T-cell (primary cell): ENCODE data around the gene B3GNT2. TPM values are rescaled to one million over a fixed set of nuclear protein-coding genes. Genes with fewer than 3 reads are reported as not detected.
A peak's percentile ranks its signal among the peaks of the same experiment; 100 is the strongest.

Experiments used
- ATAC-seq, 4 experiments: fragments of 200-7000 bp in 3 of 4; fragments of 150-1000 bp in 1 of 4; cut with Tn5 transposase; replicated peaks in 1 of 4; 1 replicate in 3 of 4; 2 replicates in 1 of 4; pipeline ENCODE4 v1.10.0; 2021; ENCODE audit warnings: moderate library complexity in 3 of 4, mild to moderate bottlenecking in 2 of 4, moderate number of reproducible peaks in 1 of 4
- CTCF ChIA-PET, 2 donors: fragments of 300-600 bp; sonication (Branson Sonifier 250); formaldehyde crosslinking; loops; one replicate each; lab custom pipeline; 2022; ENCODE audit warnings: antibody characterized with exemption in 2 of 2; lab: Charles Lee
- POLR2A ChIA-PET, 2 donors: fragments of 300-600 bp; sonication (Branson Sonifier 250); formaldehyde crosslinking; loops; one replicate each; lab custom pipeline; 2022; ENCODE audit warnings: antibody characterized with exemption in 2 of 2; lab: Charles Lee
- DNase-seq, 35 experiments: peaks; one replicate each; pipeline versions ENCODE4 v3.0.0 to v3.0.0-alpha.2; 2013 to 2023
- H3K27ac ChIP-seq: one replicate; pipeline ENCODE4 v1.5.1; 2013; ENCODE audit warnings: low read length
- H3K27me3 ChIP-seq, 2 experiments: replicated peaks in 1 of 2; 1 replicate in 1 of 2; 2 replicates in 1 of 2; pipeline versions ENCODE4 v1.6.1 to v1.7.0; 2013; ENCODE audit warnings: low read length in 1 of 2, mixed read lengths in 1 of 2; ENCODE audit not compliant: control insufficient read depth in 2 of 2, insufficient read depth in 2 of 2; ENCODE audit errors: extremely low read depth in 1 of 2
- H3K36me3 ChIP-seq, 2 donors: 1 replicate in 1 of 2; 2 replicates in 1 of 2; pipeline versions ENCODE4 v1.6.1 to v1.7.0; 2013; ENCODE audit warnings: low read length in 1 of 2; ENCODE audit not compliant: control insufficient read depth in 2 of 2, insufficient read depth in 1 of 2; ENCODE audit errors: extremely low read depth in 1 of 2
- H3K4me1 ChIP-seq, 2 experiments: 1 replicate in 1 of 2; 2 replicates in 1 of 2; pipeline versions ENCODE4 v1.6.1 to v1.7.0; 2013; ENCODE audit warnings: low read length in 2 of 2, mixed read lengths in 1 of 2; ENCODE audit not compliant: insufficient read depth in 2 of 2, control insufficient read depth in 1 of 2; ENCODE audit errors: extremely low read depth in 1 of 2
- H3K4me3 ChIP-seq, 2 donors: 1 replicate in 1 of 2; 2 replicates in 1 of 2; pipeline versions ENCODE4 v1.5.1 to v1.7.0; 2013; ENCODE audit warnings: mild to moderate bottlenecking in 2 of 2, low read length in 1 of 2, moderate library complexity in 1 of 2; ENCODE audit not compliant: control insufficient read depth in 1 of 2; ENCODE audit errors: extremely low read depth in 1 of 2
- H3K9me3 ChIP-seq: 2 replicates; pipeline ENCODE4 v1.7.0; 2013
- H3K27ac Mint-ChIP-seq, 2 donors: one replicate each; pipeline ENCODE4 v1.8.0; 2020 to 2021; ENCODE audit warnings: mild to moderate bottlenecking in 2 of 2, mixed read lengths in 2 of 2
- H3K27me3 Mint-ChIP-seq, 2 donors: one replicate each; pipeline ENCODE4 v1.8.0; 2021 to 2022; ENCODE audit warnings: mixed read lengths in 2 of 2
- H3K36me3 Mint-ChIP-seq: one replicate; pipeline ENCODE4 v1.8.0; 2021; ENCODE audit warnings: mixed read lengths
- H3K4me1 Mint-ChIP-seq, 3 donors: one replicate each; pipeline ENCODE4 v1.8.0; 2020 to 2022; ENCODE audit warnings: mixed read lengths in 3 of 3, mild to moderate bottlenecking in 1 of 3
- H3K4me3 Mint-ChIP-seq, 3 donors: one replicate each; pipeline ENCODE4 v1.8.0; 2020 to 2022; ENCODE audit warnings: mild to moderate bottlenecking in 3 of 3, mixed read lengths in 3 of 3, moderate library complexity in 3 of 3
- H3K9me3 Mint-ChIP-seq, 3 donors: one replicate each; pipeline ENCODE4 v1.8.0; 2020 to 2022; ENCODE audit warnings: mixed read lengths in 3 of 3
- WGBS: methylation state at CpG from one replicate; pipeline ENCODE4 v1.1.5; 2013; ENCODE audit warnings: missing lambda C conversion rate; ENCODE audit not compliant: insufficient coverage; 5-methylcytosine and 5-hydroxymethylcytosine counted together
- total RNA-seq, 35 experiments: library from RNA in 6 of 35; stranded (reverse) in 6 of 35; fragments of 120-200 nt in 1 of 35; gene quantifications; one replicate each; pipeline versions ENCODE4 v1.2.1 to v1.2.4 and lab custom pipeline; 2013 to 2026

The B3GNT2 gene
- total RNA-seq, 5 donors from 2014 or later (not counting 1 experiment from before 2014, with no cell fraction given), result 20.9 to 47.3 (median 22.4) TPM

DNA sequence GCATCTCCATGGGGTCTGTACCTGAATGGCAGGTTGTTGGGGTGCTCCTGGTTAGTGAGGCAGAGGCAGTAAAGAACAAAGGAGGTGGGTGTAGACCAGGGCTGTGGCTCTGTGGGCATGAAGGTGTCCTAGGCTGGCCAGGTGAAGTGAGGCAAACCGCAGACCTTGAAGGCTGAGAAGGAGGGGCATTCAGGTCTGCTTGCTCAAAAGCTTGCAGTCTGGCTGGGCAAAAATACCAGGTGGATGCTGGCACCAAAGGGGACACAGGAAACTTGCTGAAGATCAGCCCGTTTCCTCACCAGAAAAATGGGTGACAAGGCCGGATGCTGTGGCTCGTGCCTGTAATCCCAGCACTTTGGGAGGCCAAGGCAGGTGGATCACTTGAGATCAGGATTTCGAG is 6.7 kb upstream of the B3GNT2 start:
- H3K9me3 ChIP-seq, result no peaks in the 10 kb centered on the region
- no peak overlapping the region for H3K4me3 ChIP-seq
- no peak overlapping the region for H3K27ac ChIP-seq
- ChIA-PET CTCF (no interaction called here), POLR2A (no interaction called here)
- no peaks in the 10 kb centered on the region for H3K36me3 Mint-ChIP-seq
- no peak overlapping the region for H3K4me3 Mint-ChIP-seq
- peaks cover 0 to 8% (median 0%) of the 10 kb centered on the region in 3 donors for H3K4me1 Mint-ChIP-seq
- DNase-seq, result no peak
- peaks cover 0 to 4% of the 10 kb centered on the region in 2 experiments for H3K27me3 ChIP-seq
- no peaks in the 10 kb centered on the region for H3K9me3 Mint-ChIP-seq
- H3K4me1 ChIP-seq, result no peaks in the 10 kb centered on the region
- WGBS, result 83% methylated on average over 4 of the region's 5 CpGs
- no peaks in the 10 kb centered on the region for H3K27me3 Mint-ChIP-seq
- H3K27ac Mint-ChIP-seq, result no peak overlapping the region
- no peaks in the 10 kb centered on the region for H3K36me3 ChIP-seq
- no peak for ATAC-seq

DNA sequence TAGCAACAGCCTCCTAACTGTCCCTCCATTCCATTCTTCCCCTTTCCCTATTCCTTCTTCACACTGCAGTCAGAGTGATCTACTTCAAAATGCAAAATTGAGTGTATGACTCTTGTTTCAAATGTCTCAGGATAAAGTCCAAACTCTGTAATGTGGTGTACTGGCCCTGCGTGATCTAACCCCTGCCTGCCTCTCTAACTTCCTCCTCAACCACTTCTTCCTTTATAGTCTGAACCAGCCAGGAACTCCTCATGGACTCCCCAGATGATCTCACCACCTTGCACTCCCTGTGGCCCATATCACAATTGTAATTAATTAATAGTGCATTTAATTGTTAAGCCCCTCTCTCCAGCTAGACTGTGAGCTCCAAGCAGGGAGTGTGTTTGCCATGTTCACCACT is 3.1 kb upstream of the B3GNT2 start:
- Histone ChIP-seq H3K36me3 (no peaks in the 10 kb centered on the region), H3K9me3 (no peaks in the 10 kb centered on the region), H3K4me1 (peaks cover 5 to 16% of the 10 kb centered on the region in 2 experiments), H3K4me3 (no peak overlapping the region), H3K27me3 (peaks cover 0 to 4% of the 10 kb centered on the region in 2 experiments), H3K27ac (no peak overlapping the region)
- DNase-seq (no peak), ATAC-seq (no peak)
- Mint-ChIP-seq H3K27ac (no peak overlapping the region), H3K4me1 (peaks cover 1 to 14% (median 11%) of the 10 kb centered on the region in 3 donors), H3K27me3 (no peaks in the 10 kb centered on the region), H3K4me3 (no peak overlapping the region), H3K36me3 (no peaks in the 10 kb centered on the region), H3K9me3 (no peaks in the 10 kb centered on the region)
- WGBS, result no CpG with 5 or more reads among the region's 1 CpG
- POLR2A ChIA-PET, result no interaction called here
- CTCF ChIA-PET, result no interaction called here

DNA sequence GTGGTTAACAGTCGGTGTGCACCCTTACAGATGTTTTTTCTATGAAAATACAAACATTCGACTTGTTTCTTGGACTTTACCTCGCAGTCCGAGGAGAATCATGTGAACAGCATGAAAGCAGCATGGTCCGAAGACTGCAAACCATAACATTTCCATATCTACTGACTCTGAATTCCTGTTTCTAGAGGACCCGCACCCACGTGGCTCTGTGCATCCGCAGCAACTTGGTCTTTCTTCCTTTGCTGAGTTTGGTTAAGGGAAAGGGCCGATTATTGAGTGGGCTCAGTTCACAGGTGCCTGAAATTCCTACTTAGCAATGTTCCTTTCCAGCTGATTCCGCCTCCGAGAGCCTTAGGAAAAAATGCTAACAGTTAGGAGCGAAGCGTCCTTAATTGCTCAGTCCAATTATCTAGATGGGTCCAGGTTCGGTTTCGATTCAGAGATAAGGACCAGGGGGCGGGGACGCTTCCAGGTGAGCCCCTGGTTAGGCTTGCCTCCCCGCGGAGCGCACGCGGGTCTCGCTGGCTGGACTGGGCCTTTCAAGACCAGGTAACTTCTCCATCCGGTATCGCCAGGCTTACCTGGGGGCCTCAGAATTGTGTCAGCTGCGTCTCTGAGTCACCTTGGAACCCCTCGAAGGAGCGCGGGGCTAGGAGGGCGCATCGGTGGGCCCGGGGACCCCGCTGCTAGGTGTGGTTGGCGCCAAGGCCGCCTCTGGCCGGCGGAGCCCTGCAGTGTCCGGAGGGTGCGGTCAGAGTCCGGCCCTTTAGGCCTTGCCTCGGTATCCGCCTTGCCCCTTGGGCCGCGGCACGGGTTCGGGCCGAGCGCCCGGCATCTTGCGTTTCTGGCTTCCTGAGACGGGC is 1.1 kb upstream of the B3GNT2 start:
- H3K36me3 ChIP-seq, result no peaks in the 10 kb centered on the region
- H3K9me3 ChIP-seq, result no peaks in the 10 kb centered on the region
- H3K27ac Mint-ChIP-seq, result peak overlapping the region in 1 of 2 donors; percentile 11
- CTCF ChIA-PET, result interaction anchor here in 1 of 2 donors (0.7 kb wide), 1 partner anchor 1648 kb away, joined by 3 read pairs; no protein-coding TSS in a partner anchor
- no peaks in the 10 kb centered on the region for H3K36me3 Mint-ChIP-seq
- H3K4me1 Mint-ChIP-seq, result peaks cover 21 to 34% (median 30%) of the 10 kb centered on the region in 3 donors
- H3K27ac ChIP-seq, result no peak overlapping the region
- DNase-seq, result no peak
- no peak for ATAC-seq
- 65% methylated on average over 48 of the region's 51 CpGs for WGBS
- POLR2A ChIA-PET, result interaction anchor here in 1 of 2 donors (0.7 kb wide), 1 partner anchor 139 kb away, joined by 3 read pairs; no protein-coding TSS in a partner anchor
- no peaks in the 10 kb centered on the region for H3K9me3 Mint-ChIP-seq
- peak overlapping the region; percentile 93 to 100 for H3K4me3 ChIP-seq
- H3K4me3 Mint-ChIP-seq, result peak overlapping the region; percentile 79 to 96 (median 80)
- no peaks in the 10 kb centered on the region for H3K27me3 ChIP-seq
- peaks cover 17 to 31% of the 10 kb centered on the region in 2 experiments for H3K4me1 ChIP-seq
- no peaks in the 10 kb centered on the region for H3K27me3 Mint-ChIP-seq

- Mint-ChIP-seq H3K27me3 (no peaks in the 10 kb centered on the region), H3K4me1 (peaks cover 37 to 50% (median 46%) of the 10 kb centered on the region in 3 donors), H3K36me3 (no peaks in the 10 kb centered on the region), H3K4me3 (peak overlapping the region; percentile 87 to 96 (median 89)), H3K27ac (peak overlapping the region; percentile 78 to 85), H3K9me3 (no peaks in the 10 kb centered on the region)
- H3K4me3 ChIP-seq, result peak overlapping the region; percentile 71 to 100
- peaks cover 33 to 37% of the 10 kb centered on the region in 2 experiments for H3K4me1 ChIP-seq
- ATAC-seq (peak; percentile 43 to 51 (median 46)), DNase-seq (peak in 33 of 35 experiments; percentile 19 to 66 (median 39))
- no peaks in the 10 kb centered on the region for H3K36me3 ChIP-seq
- ChIA-PET POLR2A (interaction anchor here in 1 of 2 donors (0.6 kb wide), 1 partner anchor 63 kb away, joined by 4 read pairs; no protein-coding TSS in a partner anchor), CTCF (interaction anchor here (0.5 to 1.1 kb wide), 6 partner anchors 20 to 1312 kb away, joined by 3 to 7 read pairs (median 4); no protein-coding TSS in a partner anchor)
- no peaks in the 10 kb centered on the region for H3K27me3 ChIP-seq
- WGBS, result under 1% methylated on average over 61 of the region's 63 CpGs
- no peaks in the 10 kb centered on the region for H3K9me3 ChIP-seq
- H3K27ac ChIP-seq, result peak overlapping the region; percentile 74
Measured at GRCh38 chr2:62196278-62196901, 475 bp downstream of the B3GNT2 start.

DNA sequence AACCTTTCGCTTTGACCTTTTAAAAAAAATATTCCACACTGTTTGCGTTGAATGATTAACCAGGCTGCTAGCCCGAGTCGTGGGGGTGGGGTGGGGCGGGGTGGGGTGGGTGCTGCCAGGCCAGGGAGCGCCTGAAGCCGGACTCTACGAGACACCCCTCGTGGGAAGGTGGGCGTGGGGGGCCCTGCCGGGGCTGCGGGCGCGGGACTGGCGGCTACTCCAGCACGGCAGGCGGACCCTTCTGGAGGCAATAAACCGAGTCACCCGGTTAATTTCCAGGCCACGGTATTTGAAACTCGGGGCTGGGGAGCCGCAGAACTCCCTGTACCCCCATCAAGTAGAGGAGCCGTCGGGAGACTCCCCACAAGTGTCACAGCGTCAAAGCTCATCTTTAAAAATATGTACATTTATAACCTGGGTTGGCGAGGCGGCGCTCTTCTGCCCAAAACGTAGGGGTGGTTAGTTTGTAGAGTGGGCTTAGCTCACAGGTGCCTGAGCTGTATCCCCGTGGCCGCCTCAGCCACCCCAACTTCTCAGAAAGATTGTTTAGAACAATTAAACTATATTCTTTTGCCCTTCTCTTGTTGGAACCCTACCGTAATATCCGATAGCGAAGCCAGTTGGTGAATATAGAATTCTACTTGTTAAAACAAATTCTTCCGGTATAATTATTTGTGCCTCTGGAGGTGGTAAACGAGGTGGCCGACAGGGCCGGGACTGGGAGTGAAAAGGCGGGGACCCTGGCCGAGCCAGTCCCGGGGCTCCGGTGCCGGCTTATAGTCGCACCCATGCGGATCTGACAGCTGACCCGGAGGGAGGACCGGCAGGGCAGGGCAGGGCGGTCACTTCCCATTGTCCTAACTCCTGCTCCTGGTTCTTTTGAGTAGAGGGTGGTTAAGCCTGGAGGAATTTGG is 1.4 kb downstream of the B3GNT2 start:
- no peaks in the 10 kb centered on the region for H3K9me3 Mint-ChIP-seq
- ATAC-seq (peak in 3 of 4 experiments; percentile 12 to 35 (median 19)), DNase-seq (peak in 34 of 35 experiments; percentile 20 to 71 (median 42))
- H3K27me3 Mint-ChIP-seq, result no peaks in the 10 kb centered on the region
- 0% methylated on average over 26 of the region's 48 CpGs for WGBS
- H3K27me3 ChIP-seq, result no peaks in the 10 kb centered on the region
- H3K4me1 Mint-ChIP-seq, result peaks cover 46 to 59% (median 55%) of the 10 kb centered on the region in 3 donors
- peak overlapping the region; percentile 60 for H3K27ac ChIP-seq
- no peaks in the 10 kb centered on the region for H3K36me3 ChIP-seq
- H3K9me3 ChIP-seq, result no peaks in the 10 kb centered on the region
- peaks cover 38 to 43% of the 10 kb centered on the region in 2 experiments for H3K4me1 ChIP-seq
- H3K4me3 ChIP-seq, result peak overlapping the region; percentile 71 to 100
- H3K4me3 Mint-ChIP-seq, result peak overlapping the region; percentile 87 to 96 (median 89)
- H3K36me3 Mint-ChIP-seq, result no peaks in the 10 kb centered on the region
- peak overlapping the region; percentile 86 to 87 for H3K27ac Mint-ChIP-seq
- CTCF ChIA-PET, result interaction anchor here (0.5 to 1.1 kb wide), 4 partner anchors 19 to 215 kb away, joined by 3 to 4 read pairs (median 3); no protein-coding TSS in a partner anchor
- POLR2A ChIA-PET, result interaction anchor here (0.6 to 1.1 kb wide), 5 partner anchors 12 to 1644 kb away, joined by 3 to 4 read pairs (median 4); partner anchors contain the start of gene UGP2 (in 1 of the 2)
